GM18499 (cell line): ENCODE results near the gene SEC16A.
"Not testable (repeated sequence)": the region's sequence is repeated elsewhere in the genome, so short reads cannot be mapped to it uniquely, and the experiment has no call there.

ENCODE experiments used
- ATAC-seq: cut with Tn5 transposase; IDR thresholded peaks from one replicate; pipeline ENCODE4 v1.9.1; 2021; ENCODE audit warnings: moderate number of reproducible peaks; ENCODE audit not compliant: insufficient read depth, unreplicated experiment

The SEC16A gene

GRCh38 chr9:136429683-136430491 is 53.0 kb downstream of the SEC16A start:
- no peak for ATAC-seq

GRCh38 chr9:136429075-136429628 is 53.7 kb downstream of the SEC16A start:
- no peak for ATAC-seq

- ATAC-seq = no peak
Observed at GRCh38 chr9:136426787-136427186, 56.1 kb downstream of the SEC16A start.

GRCh38 chr9:136425367-136425766 is 57.5 kb downstream of the SEC16A start:
- ATAC-seq = not testable (repeated sequence)

- ATAC-seq = no peak
Observed at GRCh38 chr9:136424750-136425362, 58.0 kb downstream of the SEC16A start.

- no peak for ATAC-seq
Observed at GRCh38 chr9:136423432-136424146, 59.3 kb downstream of the SEC16A start.

DNA sequence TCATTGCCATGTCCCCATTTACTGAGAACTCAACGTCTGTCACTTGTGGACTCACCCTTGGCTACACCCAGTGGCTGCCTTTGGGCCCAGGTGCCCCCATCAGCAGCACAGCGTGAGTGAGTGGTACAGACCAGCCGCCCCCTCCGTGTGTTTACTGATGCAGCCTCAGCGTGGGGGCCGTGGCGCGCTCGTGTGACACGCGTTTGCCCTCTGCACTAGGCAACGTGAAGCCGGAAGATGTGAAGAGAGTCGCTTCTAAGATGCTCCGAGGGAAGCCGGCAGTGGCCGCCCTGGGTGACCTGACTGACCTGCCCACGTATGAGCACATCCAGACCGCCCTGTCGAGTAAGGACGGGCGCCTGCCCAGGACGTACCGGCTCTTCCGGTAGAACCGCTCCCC is 60.0 kb downstream of the SEC16A start:
- ATAC-seq = no peak

DNA sequence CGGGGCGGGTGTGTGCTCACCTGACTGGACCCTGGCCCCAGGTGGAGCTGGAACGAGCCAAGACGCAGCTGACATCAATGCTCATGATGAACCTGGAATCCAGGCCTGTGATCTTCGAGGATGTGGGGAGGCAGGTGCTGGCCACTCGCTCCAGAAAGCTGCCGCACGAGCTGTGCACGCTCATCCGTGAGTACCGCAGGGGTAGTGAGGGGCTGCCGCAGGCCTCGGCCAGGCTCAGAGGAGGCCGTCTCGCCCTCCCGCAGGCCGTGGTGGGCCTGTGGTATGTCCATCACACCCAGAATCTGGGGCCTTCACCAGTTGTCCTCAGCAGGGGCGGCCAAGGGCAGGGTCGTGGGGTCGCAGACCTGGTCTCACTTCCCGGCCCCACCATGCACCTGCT is 61.0 kb downstream of the SEC16A start:
- no peak for ATAC-seq

DNA sequence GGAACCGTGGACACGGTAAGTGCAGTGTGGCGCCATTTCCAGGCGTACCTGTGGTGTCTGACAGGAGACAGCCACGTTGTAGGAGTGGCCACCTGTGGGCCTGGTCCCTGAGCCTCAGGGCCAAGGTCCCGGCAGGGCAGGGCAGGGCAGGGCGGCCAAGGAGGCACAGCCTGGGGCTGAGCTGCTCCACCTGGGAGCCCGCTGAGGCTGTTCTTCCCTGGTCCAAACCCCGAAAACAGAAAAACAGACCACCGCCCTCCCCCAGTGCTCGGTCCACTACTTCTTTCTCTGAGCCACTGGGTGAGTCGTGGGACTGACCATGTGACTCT is 63.8 kb downstream of the SEC16A start:
- ATAC-seq = no peak

DNA sequence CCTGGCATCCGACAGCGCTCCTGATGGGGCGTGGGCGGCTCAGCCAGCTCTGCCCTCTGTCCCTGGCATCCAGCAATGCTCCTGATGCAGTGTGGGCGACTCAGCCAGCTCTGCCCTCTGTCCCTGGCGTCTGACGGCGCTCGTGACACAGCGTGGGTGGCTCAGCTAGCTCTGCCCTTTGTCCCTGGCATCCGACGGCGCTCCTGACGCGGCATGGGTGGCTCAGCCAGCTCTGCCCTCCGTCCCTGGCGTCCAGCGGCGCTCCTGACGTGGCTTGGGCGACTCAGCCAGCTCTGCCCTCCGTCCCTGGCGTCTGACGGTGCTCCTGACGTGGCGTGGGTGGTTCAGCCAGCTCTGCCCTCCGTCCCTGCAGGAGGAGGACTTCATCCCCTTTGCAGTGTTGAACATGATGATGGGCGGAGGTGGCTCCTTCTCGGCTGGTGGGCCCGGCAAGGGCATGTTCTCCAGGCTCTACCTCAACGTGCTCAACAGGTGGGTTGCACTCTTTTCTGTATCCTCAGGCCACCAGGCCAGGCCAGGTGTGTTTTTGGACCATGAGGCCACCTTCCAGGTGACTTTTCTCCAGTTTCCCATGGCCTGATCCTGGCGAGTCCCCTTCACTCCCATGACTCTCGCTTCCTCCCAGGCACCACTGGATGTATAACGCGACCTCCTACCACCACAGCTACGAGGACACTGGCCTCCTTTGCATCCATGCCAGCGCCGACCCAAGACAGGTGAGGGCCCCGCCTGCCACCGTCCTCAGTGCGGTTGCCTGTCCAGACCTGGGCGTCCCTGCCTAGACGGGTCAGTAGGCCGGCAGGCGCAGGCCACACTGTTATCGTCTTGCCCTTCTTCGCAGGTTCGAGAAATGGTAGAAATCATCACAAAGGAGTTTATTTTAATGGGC is 64.4 kb downstream of the SEC16A start:
- no peak for ATAC-seq

- ATAC-seq = no peak
Observed at GRCh38 chr9:136416914-136417313, 65.9 kb downstream of the SEC16A start.

- no peak for ATAC-seq
Observed at GRCh38 chr9:136416427-136416826, 66.4 kb downstream of the SEC16A start.

DNA sequence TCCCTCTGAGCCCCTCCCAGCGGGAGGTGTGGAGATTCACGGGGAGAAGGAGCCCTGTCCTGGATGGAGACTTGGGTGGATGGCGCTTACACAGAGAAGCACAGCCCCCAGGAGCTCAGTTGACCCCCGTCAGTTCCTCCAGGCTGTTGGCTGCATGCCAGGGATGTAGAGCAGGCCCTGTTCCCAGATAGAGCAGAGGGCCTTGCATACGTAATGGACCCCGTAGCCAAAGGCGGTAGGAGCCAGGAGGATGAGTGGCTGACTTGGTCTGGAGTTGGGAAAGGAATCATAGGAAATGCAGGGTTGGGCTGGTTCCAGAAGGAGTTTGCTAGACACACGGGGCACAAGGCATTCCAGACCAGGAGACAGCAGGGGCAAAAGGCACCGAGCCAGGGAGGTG is 69.9 kb downstream of the SEC16A start:
- ATAC-seq = no peak

GRCh38 chr9:136411378-136411777 is 71.5 kb downstream of the SEC16A start:
- ATAC-seq = no peak

DNA sequence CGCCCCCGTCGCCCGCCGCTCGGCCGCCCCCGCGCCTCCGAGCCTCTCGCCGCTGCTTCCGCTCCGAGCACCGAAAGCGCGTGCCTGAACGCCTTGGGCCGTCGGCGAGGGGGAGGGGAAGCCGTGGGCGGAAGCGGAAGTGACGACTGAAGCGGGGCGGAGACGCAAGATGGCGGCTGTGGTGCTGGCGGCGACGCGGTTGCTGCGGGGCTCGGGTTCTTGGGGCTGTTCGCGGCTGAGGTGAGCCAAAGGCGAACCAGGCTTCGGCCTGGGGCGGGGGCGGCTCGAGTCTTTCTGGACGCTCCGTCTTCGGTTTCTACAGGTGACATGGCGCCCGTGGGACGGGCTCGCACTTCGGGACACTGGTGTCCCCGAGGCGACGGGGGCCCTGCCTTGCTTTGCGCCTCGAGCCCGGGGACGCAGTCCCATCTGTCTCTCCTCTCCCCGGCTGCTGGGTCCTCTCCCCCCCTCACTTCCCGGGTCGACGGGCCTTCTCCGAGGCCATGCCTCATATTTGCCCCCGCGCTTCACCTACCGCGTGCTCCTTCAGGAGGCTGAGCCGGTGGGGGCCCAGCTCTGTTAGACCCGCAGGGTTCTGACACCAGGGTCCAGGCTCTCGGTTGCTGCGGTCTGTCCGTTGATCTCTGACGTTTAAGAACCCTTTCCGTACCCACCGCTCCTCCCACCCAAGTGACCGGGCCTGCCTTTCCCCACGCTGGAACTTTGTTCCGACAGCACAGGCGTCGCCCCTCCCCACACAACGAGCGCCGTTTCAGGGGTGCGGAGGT is 72.1 kb downstream of the SEC16A start, which contains the start of the genes ENTR1 and PMPCA:
TSS of gene ENTR1 (minus strand) at position 115 of the 788 bp plus-strand sequence. CDS start 217 bp downstream, outside the sequence.
TSS of gene PMPCA (plus strand) at position 159 of the 788 bp plus-strand sequence. CDS start at position 170, 11 bp downstream.
- no peak for ATAC-seq

GRCh38 chr9:136409557-136410455 is 73.0 kb downstream of the SEC16A start:
- no peak for ATAC-seq

GRCh38 chr9:136407911-136408310 is 74.9 kb downstream of the SEC16A start:
- no peak for ATAC-seq

DNA sequence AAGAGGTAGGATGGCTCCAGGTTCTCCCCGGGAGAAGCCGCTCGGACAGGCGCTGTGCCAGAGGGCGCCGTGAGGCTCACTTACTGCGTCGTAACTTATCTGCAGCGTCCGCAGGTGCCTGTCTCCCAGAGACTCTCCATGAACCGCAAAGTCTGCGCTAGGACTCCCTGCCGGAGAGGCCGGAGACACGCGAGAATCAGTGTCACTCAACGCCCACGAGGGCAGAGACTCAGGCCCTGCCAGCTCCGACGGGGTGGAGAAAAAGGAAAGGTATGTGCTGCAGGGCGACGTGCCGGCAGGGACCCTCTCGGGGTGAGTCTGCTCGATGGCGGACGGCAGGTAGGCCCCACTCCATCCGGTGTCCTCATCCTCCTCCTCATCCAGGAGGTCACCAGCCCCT is 75.8 kb downstream of the SEC16A start:
- ATAC-seq = not testable (repeated sequence)
